ENCODE data around the gene SCNN1G.
A peak's percentile ranks its signal among the peaks of the same experiment; 100 is the strongest.

The SCNN1G gene

GRCh38 chr16:23152386-23153178 lies 30.0 kb upstream of the SCNN1G start:
- DNase-seq: no peak

GRCh38 chr16:23155445-23156049 lies 27.0 kb upstream of the SCNN1G start:
- DNase-seq: no peak

DNA sequence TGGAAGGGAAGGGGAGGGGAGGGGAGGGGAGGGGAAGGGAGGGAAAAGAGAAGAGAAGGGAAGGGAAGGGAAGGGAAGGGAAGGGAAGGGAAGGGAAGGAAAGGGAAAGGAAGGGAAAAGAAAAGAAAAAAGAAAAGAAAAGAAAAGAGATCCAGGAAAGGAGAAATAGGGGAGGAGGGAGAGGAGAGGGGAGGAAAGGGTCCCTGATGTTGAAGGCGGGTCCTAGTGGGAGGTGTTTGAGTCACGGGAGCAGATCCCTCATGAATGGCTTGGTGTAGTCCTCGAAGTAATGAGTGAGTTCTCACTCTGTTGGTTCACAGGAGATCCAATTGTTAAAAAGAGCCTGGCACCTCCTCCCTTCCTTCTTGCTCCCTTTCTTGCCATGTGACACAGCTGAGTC lies 26.4 kb upstream of the SCNN1G start:
- DNase-seq: no peak

DNA sequence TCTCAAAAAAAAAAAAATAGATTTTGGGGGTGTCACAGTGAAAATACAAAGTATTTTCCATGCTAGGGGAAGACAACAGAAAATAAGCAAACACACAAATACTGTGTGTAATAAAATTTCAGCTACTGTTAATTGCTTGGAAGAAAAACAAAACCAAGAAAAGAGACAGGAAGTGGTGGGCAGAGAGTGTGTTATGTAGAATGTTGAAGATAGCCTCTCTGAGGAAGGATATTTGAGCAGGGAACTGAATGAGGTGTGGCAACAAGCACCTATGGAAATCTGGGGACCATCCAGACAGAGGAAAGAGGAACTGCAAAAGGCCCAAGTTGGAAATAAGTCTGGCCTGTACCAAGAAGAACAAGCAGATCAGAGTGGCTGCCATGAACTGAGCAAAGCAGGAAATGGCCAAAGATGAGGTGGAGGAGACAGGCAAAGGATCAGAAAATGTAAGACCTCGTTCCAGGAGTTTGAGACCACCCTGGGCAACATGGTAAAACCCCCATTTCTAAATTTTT lies 25.5 kb upstream of the SCNN1G start:
- DNase-seq: no peak

- no peak for DNase-seq
Measured at GRCh38 chr16:23158114-23158513, 24.4 kb upstream of the SCNN1G start.

DNA sequence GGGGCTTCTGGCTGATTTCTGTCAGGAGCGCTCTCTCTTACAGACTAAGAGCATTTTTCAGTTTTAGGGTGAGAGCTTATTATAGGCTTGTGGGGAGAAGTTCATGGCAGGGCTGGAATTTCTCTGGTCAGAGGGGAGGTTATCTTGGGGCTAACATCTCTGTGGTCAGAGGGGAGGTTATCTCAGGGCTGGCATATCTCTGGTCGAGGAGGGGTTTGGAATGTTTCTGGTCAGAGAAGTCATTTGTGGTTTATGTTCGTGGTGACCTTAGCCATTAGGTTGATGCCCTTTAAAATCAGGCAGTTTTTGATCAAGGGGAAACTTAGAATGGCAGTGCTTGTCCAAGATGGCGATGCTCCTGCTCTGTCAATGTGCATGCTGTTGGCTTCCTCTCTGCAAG lies 22.5 kb upstream of the SCNN1G start:
- DNase-seq: no peak

- no peak for DNase-seq
Measured at GRCh38 chr16:23160574-23160973, 22.0 kb upstream of the SCNN1G start.

DNA sequence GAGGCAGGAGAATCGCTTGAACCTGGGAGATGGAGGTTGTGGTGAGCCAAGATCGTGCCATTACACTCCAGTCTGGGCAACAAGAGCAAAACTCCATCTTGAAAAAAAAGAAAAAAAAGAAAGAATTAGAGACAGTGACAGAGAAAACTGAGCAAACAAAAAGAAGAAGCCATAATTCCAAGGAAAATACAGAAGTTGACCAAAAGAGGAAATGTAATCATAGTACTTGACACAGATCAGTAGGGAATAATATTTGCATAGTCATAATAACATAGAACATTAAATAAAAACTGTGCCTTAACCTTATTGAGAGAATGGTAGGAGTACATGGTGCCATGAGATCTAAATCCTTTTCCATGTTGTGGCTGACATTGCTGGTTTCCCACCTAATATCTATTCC lies 18.6 kb upstream of the SCNN1G start:
- no peak for DNase-seq

GRCh38 chr16:23164736-23165135 lies 17.8 kb upstream of the SCNN1G start:
- DNase-seq: no peak

GRCh38 chr16:23172583-23172982 lies 10.0 kb upstream of the SCNN1G start:
- no peak for DNase-seq

DNA sequence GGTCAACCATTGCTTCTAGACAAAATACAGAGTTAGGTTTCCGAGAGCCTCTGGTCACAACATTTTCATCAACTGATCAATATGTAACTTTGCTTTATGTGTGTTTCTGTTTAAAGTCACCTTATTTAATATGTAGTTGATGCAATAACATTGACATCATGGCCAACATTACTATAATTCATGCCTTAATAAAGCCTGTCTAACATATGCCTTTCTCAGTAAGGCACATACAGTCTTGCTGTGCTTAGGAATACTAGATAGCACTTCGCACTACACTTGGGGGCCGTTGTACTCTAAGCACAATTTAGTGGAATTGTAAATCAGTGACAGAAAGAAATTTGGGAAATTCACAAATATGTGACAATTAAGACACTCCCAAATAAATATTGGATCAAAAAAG lies 9.6 kb upstream of the SCNN1G start:
- DNase-seq: no peak

- DNase-seq: no peak
Measured at GRCh38 chr16:23174622-23175021, 7.9 kb upstream of the SCNN1G start.

- DNase-seq: no peak
Measured at GRCh38 chr16:23175651-23176050, 6.9 kb upstream of the SCNN1G start.

DNA sequence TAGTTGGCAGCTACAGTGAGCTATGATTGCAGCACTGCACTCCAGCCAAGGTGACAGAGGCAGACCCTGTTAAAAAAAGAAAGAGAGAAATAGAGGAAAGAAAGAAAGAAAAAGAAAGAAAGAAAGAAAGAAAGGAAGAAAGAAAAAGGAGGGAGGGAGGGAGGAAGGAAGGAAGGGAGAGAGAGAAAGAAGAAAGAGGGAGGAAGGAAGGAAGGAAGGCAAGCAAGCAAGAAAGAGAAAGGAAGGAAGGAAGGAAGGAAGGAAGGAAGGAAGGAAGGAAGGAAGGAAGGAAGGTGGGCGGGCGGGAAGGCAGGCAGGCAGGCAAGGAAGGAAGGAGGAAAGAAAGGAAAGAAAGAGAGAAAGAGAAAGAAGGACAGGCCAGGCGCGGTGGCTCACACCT lies 1.0 kb upstream of the SCNN1G start:
- no peak for DNase-seq

- peak; percentile 52 for DNase-seq
Measured at GRCh38 chr16:23182206-23182678, 303 bp upstream of the SCNN1G start.

DNA sequence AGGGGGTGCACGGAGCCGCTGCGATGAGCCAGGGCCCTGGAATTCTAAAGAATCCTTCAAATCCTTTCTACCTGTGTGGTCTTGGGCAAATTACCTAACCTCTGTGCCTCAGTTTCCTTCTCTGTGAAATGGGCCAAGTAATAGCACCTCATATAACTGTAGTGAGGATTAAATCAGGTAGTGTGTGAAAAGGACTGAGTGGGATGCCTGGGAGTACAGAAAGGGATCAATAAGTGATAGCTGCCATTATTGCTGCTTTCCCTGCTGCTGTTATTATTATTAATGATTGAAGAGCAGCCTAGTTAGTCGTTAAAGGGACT lies 958 bp downstream of the SCNN1G start:
- DNase-seq: no peak

GRCh38 chr16:23185656-23186055 lies 3.1 kb downstream of the SCNN1G start:
- DNase-seq: no peak

DNA sequence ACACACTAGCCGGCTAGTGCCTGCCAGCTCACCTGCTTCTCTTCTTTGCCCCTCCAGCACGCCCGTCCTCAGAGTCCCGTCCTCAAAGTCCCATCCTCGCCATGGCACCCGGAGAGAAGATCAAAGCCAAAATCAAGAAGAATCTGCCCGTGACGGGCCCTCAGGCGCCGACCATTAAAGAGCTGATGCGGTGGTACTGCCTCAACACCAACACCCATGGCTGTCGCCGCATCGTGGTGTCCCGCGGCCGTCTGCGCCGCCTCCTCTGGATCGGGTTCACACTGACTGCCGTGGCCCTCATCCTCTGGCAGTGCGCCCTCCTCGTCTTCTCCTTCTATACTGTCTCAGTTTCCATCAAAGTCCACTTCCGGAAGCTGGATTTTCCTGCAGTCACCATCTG lies 3.6 kb downstream of the SCNN1G start:
- no peak for DNase-seq

- no peak for DNase-seq
Measured at GRCh38 chr16:23187341-23187740, 4.8 kb downstream of the SCNN1G start.

- DNase-seq: no peak
Measured at GRCh38 chr16:23188911-23189310, 6.4 kb downstream of the SCNN1G start.

DNA sequence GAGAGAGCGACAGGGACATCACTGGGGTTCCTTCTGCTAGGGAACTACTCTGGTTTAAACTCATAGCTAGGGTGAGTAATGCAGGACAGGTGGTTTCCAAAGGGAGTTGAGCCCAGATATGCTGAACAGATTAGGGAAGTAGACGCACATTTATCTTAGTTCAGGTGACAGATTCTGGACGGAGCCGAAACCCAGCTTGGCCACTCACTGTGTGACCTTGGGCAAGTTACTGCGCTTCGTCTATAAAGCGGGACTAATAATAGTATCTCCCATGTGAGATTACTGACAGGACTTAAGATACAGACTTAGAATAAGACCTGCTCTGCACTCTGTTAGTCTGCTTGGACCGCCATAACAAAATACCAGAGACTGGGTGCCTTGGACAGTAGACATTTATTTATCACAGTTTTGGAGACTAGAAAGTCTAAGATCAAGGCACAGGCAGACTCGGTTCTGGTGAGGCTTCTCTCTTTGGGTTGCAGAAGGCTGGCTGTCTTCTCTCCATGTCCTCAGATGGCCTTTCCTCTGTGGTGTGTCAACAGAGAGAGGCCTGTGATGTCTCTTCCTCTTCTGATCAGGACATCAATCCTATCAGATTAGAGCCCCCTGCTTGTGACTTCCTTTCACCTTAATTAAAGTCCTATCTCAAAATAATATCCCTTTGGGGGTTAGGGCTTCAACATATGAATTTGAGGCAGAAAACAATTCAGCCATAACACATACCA lies 12.1 kb downstream of the SCNN1G start:
- DNase-seq: no peak

DNA sequence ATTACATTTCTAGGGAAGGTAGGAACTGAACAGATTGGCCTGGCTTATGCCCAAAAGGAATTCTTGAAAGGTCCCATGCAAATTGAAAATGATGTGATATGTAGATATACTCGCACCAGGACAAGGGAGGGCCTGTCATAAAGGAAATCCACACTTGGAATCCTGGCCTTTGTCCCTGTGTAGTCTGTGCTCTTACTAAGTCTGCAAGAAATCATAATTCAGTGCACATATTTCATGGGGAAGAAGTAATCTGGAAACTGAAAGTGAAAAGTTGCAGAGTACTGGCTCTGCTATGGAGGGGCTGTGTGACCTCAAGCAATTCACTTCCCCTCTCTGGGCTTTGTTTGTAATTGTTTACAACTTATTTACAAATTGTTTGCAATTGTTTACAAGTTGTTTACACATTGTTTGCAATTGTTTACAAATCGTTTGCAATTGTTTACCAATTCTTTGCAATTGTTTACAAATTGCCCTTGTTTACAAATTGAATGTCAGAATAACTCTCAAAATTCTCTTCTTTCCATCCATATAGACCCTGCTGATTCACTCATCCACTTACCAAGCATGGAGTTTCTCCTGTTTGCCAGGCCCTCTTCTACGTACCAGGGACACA lies 12.9 kb downstream of the SCNN1G start:
- no peak for DNase-seq

- no peak for DNase-seq
Measured at GRCh38 chr16:23196539-23196938, 14.0 kb downstream of the SCNN1G start.

GRCh38 chr16:23202166-23202565 lies 19.6 kb downstream of the SCNN1G start:
- no peak for DNase-seq

Data from KG1 (cell line).